ENCODE results near the gene SPARC.

Gene SPARC

GRCh38 chr5:151622367-151623088 lies 64.2 kb downstream of the SPARC start:
- no peak for TF ChIP-seq CTCF (IDR thresholded peaks at IDR 0.05; ENCODE audit: borderline replicate concordance, insufficient read depth, low read depth, low read length)
- H3K4me3 ChIP-seq (ENCODE audit: low read depth, low read length), result no peak overlapping the region

GRCh38 chr5:151620461-151620840 lies 66.3 kb downstream of the SPARC start:
- no peak for TF ChIP-seq CTCF (IDR thresholded peaks at IDR 0.05; ENCODE audit: borderline replicate concordance, insufficient read depth, low read depth, low read length)
- no peak overlapping the region for H3K4me3 ChIP-seq (ENCODE audit: low read depth, low read length)

GRCh38 chr5:151619812-151620460 lies 66.8 kb downstream of the SPARC start:
- no peak for TF ChIP-seq CTCF (IDR thresholded peaks at IDR 0.05; ENCODE audit: borderline replicate concordance, insufficient read depth, low read depth, low read length)
- no peak overlapping the region for H3K4me3 ChIP-seq (ENCODE audit: low read depth, low read length)

GRCh38 chr5:151618907-151619306 lies 67.8 kb downstream of the SPARC start:
- H3K4me3 ChIP-seq (ENCODE audit: low read depth, low read length), result no peak overlapping the region
- no peak for TF ChIP-seq CTCF (IDR thresholded peaks at IDR 0.05; ENCODE audit: borderline replicate concordance, insufficient read depth, low read depth, low read length)

- H3K4me3 ChIP-seq (ENCODE audit: low read depth, low read length), result no peak overlapping the region
- TF ChIP-seq CTCF (IDR thresholded peaks at IDR 0.05; ENCODE audit: borderline replicate concordance, insufficient read depth, low read depth, low read length), result no peak
These were observed 68.6 kb downstream of the SPARC start for GRCh38 chr5:151617841-151618710.

GRCh38 chr5:151617383-151617840 lies 69.3 kb downstream of the SPARC start:
- H3K4me3 ChIP-seq (ENCODE audit: low read depth, low read length), result no peak overlapping the region
- TF ChIP-seq CTCF (IDR thresholded peaks at IDR 0.05; ENCODE audit: borderline replicate concordance, insufficient read depth, low read depth, low read length), result no peak
